ENCODE results near the gene KCNH2. TPM values are rescaled to one million over a fixed set of nuclear protein-coding genes. Genes with fewer than 3 reads are reported as not detected.

The KCNH2 gene
- total RNA-seq, 2 experiments from 2014 or later, result 5.8 to 7.5 TPM

DNA sequence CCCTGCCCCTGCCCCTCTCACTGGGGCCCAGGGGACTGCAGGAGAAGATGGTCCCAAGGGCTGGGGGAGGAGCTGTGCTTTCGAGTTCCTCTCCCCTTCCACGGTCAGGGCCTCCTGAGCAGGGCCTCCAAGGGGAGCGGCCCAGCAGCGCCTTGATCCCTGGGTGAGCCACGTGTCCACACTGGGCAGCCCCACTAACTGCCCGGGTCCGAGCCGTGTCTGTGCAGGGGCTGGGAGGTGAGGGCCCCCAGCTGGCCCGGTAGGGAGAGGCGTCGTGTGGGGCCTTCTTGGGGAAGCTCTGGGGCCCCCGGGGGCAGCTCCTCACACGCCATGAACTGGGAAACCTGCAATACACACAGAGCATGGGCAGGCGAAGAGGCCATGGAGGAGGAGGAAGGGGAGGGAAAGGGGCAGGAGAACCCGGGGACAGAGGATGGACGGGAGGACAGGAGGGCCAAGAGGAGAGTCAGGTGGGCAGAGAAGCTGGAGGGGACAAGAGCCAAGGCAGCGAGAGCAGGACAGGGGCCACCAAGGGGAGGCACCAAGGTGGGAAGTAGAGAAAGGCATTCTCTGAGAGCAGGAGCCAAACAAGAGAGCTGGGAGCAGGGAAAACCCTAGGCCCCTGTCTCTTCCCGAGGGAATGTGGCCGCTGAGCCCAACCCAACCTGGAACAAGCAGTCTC, 32.8 kb downstream of the KCNH2 start:
- TF ChIP-seq, protein P1, sequence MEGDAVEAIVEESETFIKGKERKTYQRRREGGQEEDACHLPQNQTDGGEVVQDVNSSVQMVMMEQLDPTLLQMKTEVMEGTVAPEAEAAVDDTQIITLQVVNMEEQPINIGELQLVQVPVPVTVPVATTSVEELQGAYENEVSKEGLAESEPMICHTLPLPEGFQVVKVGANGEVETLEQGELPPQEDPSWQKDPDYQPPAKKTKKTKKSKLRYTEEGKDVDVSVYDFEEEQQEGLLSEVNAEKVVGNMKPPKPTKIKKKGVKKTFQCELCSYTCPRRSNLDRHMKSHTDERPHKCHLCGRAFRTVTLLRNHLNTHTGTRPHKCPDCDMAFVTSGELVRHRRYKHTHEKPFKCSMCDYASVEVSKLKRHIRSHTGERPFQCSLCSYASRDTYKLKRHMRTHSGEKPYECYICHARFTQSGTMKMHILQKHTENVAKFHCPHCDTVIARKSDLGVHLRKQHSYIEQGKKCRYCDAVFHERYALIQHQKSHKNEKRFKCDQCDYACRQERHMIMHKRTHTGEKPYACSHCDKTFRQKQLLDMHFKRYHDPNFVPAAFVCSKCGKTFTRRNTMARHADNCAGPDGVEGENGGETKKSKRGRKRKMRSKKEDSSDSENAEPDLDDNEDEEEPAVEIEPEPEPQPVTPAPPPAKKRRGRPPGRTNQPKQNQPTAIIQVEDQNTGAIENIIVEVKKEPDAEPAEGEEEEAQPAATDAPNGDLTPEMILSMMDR (conservative IDR thresholded peaks at IDR 0.05; ENCODE audit: low read length), result no peak
- TF ChIP-seq EZH2phosphoT487 (IDR thresholded peaks at IDR 0.05; ENCODE audit: borderline replicate concordance, low read depth, low read length), result no peak
- Histone ChIP-seq H3K9me2 (ENCODE audit: insufficient read depth, low read length) (no peaks in the 10 kb centered on the region), H3K4me3 (ENCODE audit: low read depth, low read length, poor library complexity, severe bottlenecking) (no peak overlapping the region), H3K9me3 (ENCODE audit: low read length) (no peaks in the 10 kb centered on the region), H3K4me1 (ENCODE audit: insufficient read depth, low read length, poor library complexity, severe bottlenecking) (peaks cover 17% of the 10 kb centered on the region), H3K36me3 (ENCODE audit: insufficient read depth, low read length) (no peaks in the 10 kb centered on the region), H3K79me2 (ENCODE audit: insufficient read depth, low read depth, low read length) (no peaks in the 10 kb centered on the region), H4K20me1 (ENCODE audit: insufficient read depth, low read length) (no peaks in the 10 kb centered on the region), H2AFZ (ENCODE audit: low read length) (no peak overlapping the region), H3K4me2 (ENCODE audit: low read length) (no peak overlapping the region), H3K27ac (ENCODE audit: low read depth, low read length, poor library complexity, severe bottlenecking) (no peak overlapping the region)
- BruUV-seq (replicated peaks), result no TSS peak
- no peak for DNase-seq (ENCODE audit: low spot score)
- CTCF ChIA-PET (ENCODE audit: unreplicated experiment), result no interaction called here
- POLR2A ChIA-PET, result no interaction called here
- intact Hi-C loops (cut with micrococcal nuclease; ENCODE audit: unreplicated experiment), result no loop called here

- Histone ChIP-seq H3K27ac (ENCODE audit: low read depth, low read length, poor library complexity, severe bottlenecking) (no peak overlapping the region), H3K9me2 (ENCODE audit: insufficient read depth, low read length) (no peaks in the 10 kb centered on the region), H2AFZ (ENCODE audit: low read length) (no peak overlapping the region), H3K4me2 (ENCODE audit: low read length) (no peak overlapping the region), H3K4me3 (ENCODE audit: low read depth, low read length, poor library complexity, severe bottlenecking) (no peak overlapping the region), H3K4me1 (ENCODE audit: insufficient read depth, low read length, poor library complexity, severe bottlenecking) (peaks cover 9% of the 10 kb centered on the region), H4K20me1 (ENCODE audit: insufficient read depth, low read length) (no peaks in the 10 kb centered on the region), H3K36me3 (ENCODE audit: insufficient read depth, low read length) (no peaks in the 10 kb centered on the region), H3K79me2 (ENCODE audit: insufficient read depth, low read depth, low read length) (no peaks in the 10 kb centered on the region), H3K9me3 (ENCODE audit: low read length) (no peaks in the 10 kb centered on the region)
- intact Hi-C loops (cut with micrococcal nuclease; ENCODE audit: unreplicated experiment), result no loop called here
- no peak for DNase-seq (ENCODE audit: low spot score)
- ChIA-PET CTCF (ENCODE audit: unreplicated experiment) (no interaction called here), POLR2A (no interaction called here)
- no peak for TF ChIP-seq EZH2phosphoT487 (IDR thresholded peaks at IDR 0.05; ENCODE audit: borderline replicate concordance, low read depth, low read length)
- TF ChIP-seq, protein P1 (conservative IDR thresholded peaks at IDR 0.05; ENCODE audit: low read length), result no peak
- no TSS peak for BruUV-seq (replicated peaks)
Measured at GRCh38 chr7:150944066-150945042, 33.8 kb downstream of the KCNH2 start.
